ENCODE results near the gene OGFOD1. TPM values are rescaled to one million over a fixed set of nuclear protein-coding genes. Genes with fewer than 3 reads are reported as not detected.

The OGFOD1 gene
- polyA plus RNA-seq, 3 donors = 38.9 to 40.9 (median 39.6) TPM

- DNase-seq (ENCODE audit: extremely low read depth in 1 of 11, low read depth in 9 of 11, low spot score in 4 of 11) = no peak
These were observed 27.6 kb upstream of the OGFOD1 start for GRCh38 chr16:56423584-56424403.

GRCh38 chr16:56424404-56424764, 27.0 kb upstream of the OGFOD1 start:
- peak in 2 of 11 donors; percentile 11 to 22 for DNase-seq (ENCODE audit: extremely low read depth in 1 of 11, low read depth in 9 of 11, low spot score in 4 of 11)

GRCh38 chr16:56424791-56425438, 26.4 kb upstream of the OGFOD1 start:
- peak in 3 of 11 donors; percentile 26 to 42 (median 31) for DNase-seq (ENCODE audit: extremely low read depth in 1 of 11, low read depth in 9 of 11, low spot score in 4 of 11)

- DNase-seq (ENCODE audit: extremely low read depth in 1 of 11, low read depth in 9 of 11, low spot score in 4 of 11) = peak in 9 of 11 donors; percentile 49 to 77 (median 70)
These were observed 25.9 kb upstream of the OGFOD1 start, which contains the start of gene AMFR for GRCh38 chr16:56425439-56425832. Gene AMFR (minus strand): TSS chr16:56425545. CDS start chr16:56425327, 218 bp downstream.

- DNase-seq (ENCODE audit: extremely low read depth in 1 of 11, low read depth in 9 of 11, low spot score in 4 of 11) = no peak
These were observed 24.8 kb upstream of the OGFOD1 start for GRCh38 chr16:56426585-56426984.

GRCh38 chr16:56428091-56428490, 23.3 kb upstream of the OGFOD1 start:
- DNase-seq (ENCODE audit: extremely low read depth in 1 of 11, low read depth in 9 of 11, low spot score in 4 of 11) = no peak

- no peak for DNase-seq (ENCODE audit: extremely low read depth in 1 of 11, low read depth in 9 of 11, low spot score in 4 of 11)
These were observed 15.1 kb upstream of the OGFOD1 start for GRCh38 chr16:56436258-56436657.

GRCh38 chr16:56438038-56438437, 13.3 kb upstream of the OGFOD1 start:
- DNase-seq (ENCODE audit: extremely low read depth in 1 of 11, low read depth in 9 of 11, low spot score in 4 of 11) = no peak

GRCh38 chr16:56447286-56447685, 4.1 kb upstream of the OGFOD1 start:
- DNase-seq (ENCODE audit: extremely low read depth in 1 of 11, low read depth in 9 of 11, low spot score in 4 of 11) = no peak

- DNase-seq (ENCODE audit: extremely low read depth in 1 of 11, low read depth in 9 of 11, low spot score in 4 of 11) = no peak
These were observed 3.3 kb upstream of the OGFOD1 start for GRCh38 chr16:56448005-56448404.

- peak in 2 of 11 donors; percentile 11 to 22 for DNase-seq (ENCODE audit: extremely low read depth in 1 of 11, low read depth in 9 of 11, low spot score in 4 of 11)
These were observed 924 bp upstream of the OGFOD1 start for GRCh38 chr16:56450275-56450985.

GRCh38 chr16:56451753-56452689, 667 bp downstream of the OGFOD1 start:
- peak in 10 of 11 donors; percentile 7 to 44 (median 24) for DNase-seq (ENCODE audit: extremely low read depth in 1 of 11, low read depth in 9 of 11, low spot score in 4 of 11)

GRCh38 chr16:56457927-56458470, 6.6 kb downstream of the OGFOD1 start:
- no peak for DNase-seq (ENCODE audit: extremely low read depth in 1 of 11, low read depth in 9 of 11, low spot score in 4 of 11)

GRCh38 chr16:56460101-56460500, 8.7 kb downstream of the OGFOD1 start:
- no peak for DNase-seq (ENCODE audit: extremely low read depth in 1 of 11, low read depth in 9 of 11, low spot score in 4 of 11)

GRCh38 chr16:56462064-56462796, 10.9 kb downstream of the OGFOD1 start:
- no peak for DNase-seq (ENCODE audit: extremely low read depth in 1 of 11, low read depth in 9 of 11, low spot score in 4 of 11)

GRCh38 chr16:56463153-56463552, 11.8 kb downstream of the OGFOD1 start:
- no peak for DNase-seq (ENCODE audit: extremely low read depth in 1 of 11, low read depth in 9 of 11, low spot score in 4 of 11)

- DNase-seq (ENCODE audit: extremely low read depth in 1 of 11, low read depth in 9 of 11, low spot score in 4 of 11) = no peak
These were observed 15.0 kb downstream of the OGFOD1 start for GRCh38 chr16:56466344-56466743.

GRCh38 chr16:56468800-56469199, 17.4 kb downstream of the OGFOD1 start:
- DNase-seq (ENCODE audit: extremely low read depth in 1 of 11, low read depth in 9 of 11, low spot score in 4 of 11) = no peak
